Calu3 (cell line): ENCODE measurements around the gene STRBP. TPM values are rescaled to one million over a fixed set of nuclear protein-coding genes. Genes with fewer than 3 reads are reported as not detected.

Source experiments
- BruUV-seq: library from RNA; stranded (reverse); fragments of 400-500 nt; replicated peaks from 2 replicates; lab custom pipeline; 2021; lab: Mats Ljungman, UMichigan
- CTCF ChIA-PET: fragments of 300-600 bp; sonication (Branson Sonifier 250); formaldehyde crosslinking; loops from one replicate; lab custom pipeline; 2022; ENCODE audit warnings: antibody characterized with exemption; lab: Charles Lee
- DNase-seq: peaks from one replicate; pipeline ENCODE4 v3.0.0; 2022
- H3K27ac Mint-ChIP-seq: one replicate; pipeline ENCODE4 v1.8.0; 2022; ENCODE audit warnings: mixed read lengths; ENCODE audit not compliant: unreplicated experiment
- H3K27me3 Mint-ChIP-seq: one replicate; pipeline ENCODE4 v1.8.0; 2022; ENCODE audit warnings: mixed read lengths; ENCODE audit not compliant: unreplicated experiment
- H3K36me3 Mint-ChIP-seq: one replicate; pipeline ENCODE4 v1.8.0; 2022; ENCODE audit warnings: mild to moderate bottlenecking, moderate library complexity, mixed read lengths; ENCODE audit not compliant: insufficient read depth, unreplicated experiment
- H3K4me1 Mint-ChIP-seq: one replicate; pipeline ENCODE4 v1.8.0; 2022; ENCODE audit warnings: mild to moderate bottlenecking, low read depth, mixed read lengths; ENCODE audit not compliant: unreplicated experiment
- H3K4me3 Mint-ChIP-seq: one replicate; pipeline ENCODE4 v1.8.0; 2022; ENCODE audit warnings: mild to moderate bottlenecking, low read depth, moderate library complexity, mixed read lengths; ENCODE audit not compliant: unreplicated experiment
- H3K9me3 Mint-ChIP-seq: one replicate; pipeline ENCODE4 v1.8.0; 2022; ENCODE audit warnings: low read depth, mixed read lengths; ENCODE audit not compliant: unreplicated experiment
- CTCF ChIP-seq: fragments of 200-600 bp; IDR thresholded peaks from one replicate; pipeline ENCODE4 v1.8.0; 2022; ENCODE audit warnings: antibody characterized with exemption; ENCODE audit not compliant: unreplicated experiment
- intact Hi-C: fragments of 100-400 bp; cut with micrococcal nuclease; formaldehyde crosslinking; loops from one replicate; pipeline ENCODE4 v1.10.0; 2022; ENCODE audit not compliant: unreplicated experiment
- total RNA-seq: library from RNA; stranded (reverse); gene quantifications from 2 replicates; pipeline ENCODE4 v1.2.3, GENCODE V29; 2022

STRBP gene
- total RNA-seq, 1 experiment from 2014 or later = 27.3 TPM

- H3K9me3 Mint-ChIP-seq = no peaks in the 10 kb centered on the region
- intact Hi-C loops = no loop called here
- DNase-seq = no peak
- no peak for TF ChIP-seq CTCF
- H3K4me3 Mint-ChIP-seq = no peak overlapping the region
- H3K36me3 Mint-ChIP-seq = no peaks in the 10 kb centered on the region
- H3K4me1 Mint-ChIP-seq = peaks cover 7% of the 10 kb centered on the region
- H3K27me3 Mint-ChIP-seq = no peaks in the 10 kb centered on the region
- no TSS peak for BruUV-seq
- H3K27ac Mint-ChIP-seq = no peak overlapping the region
- CTCF ChIA-PET = no interaction called here
These were observed 52.1 kb downstream of the STRBP start for GRCh38 chr9:123216251-123216797.

GRCh38 chr9:123211081-123211480 is 57.3 kb downstream of the STRBP start:
- intact Hi-C loops = no loop called here
- no peak for DNase-seq
- CTCF ChIA-PET = no interaction called here
- no peak overlapping the region for H3K27ac Mint-ChIP-seq
- no peak overlapping the region for H3K4me3 Mint-ChIP-seq
- BruUV-seq = no TSS peak
- H3K36me3 Mint-ChIP-seq = no peaks in the 10 kb centered on the region
- TF ChIP-seq CTCF = no peak
- H3K27me3 Mint-ChIP-seq = no peaks in the 10 kb centered on the region
- no peaks in the 10 kb centered on the region for H3K4me1 Mint-ChIP-seq
- no peaks in the 10 kb centered on the region for H3K9me3 Mint-ChIP-seq

GRCh38 chr9:123208626-123209174 is 59.7 kb downstream of the STRBP start:
- no peaks in the 10 kb centered on the region for H3K36me3 Mint-ChIP-seq
- TF ChIP-seq CTCF = no peak
- intact Hi-C loops = no loop called here
- H3K27me3 Mint-ChIP-seq = no peaks in the 10 kb centered on the region
- no TSS peak for BruUV-seq
- H3K27ac Mint-ChIP-seq = no peak overlapping the region
- H3K4me1 Mint-ChIP-seq = no peaks in the 10 kb centered on the region
- CTCF ChIA-PET = no interaction called here
- H3K4me3 Mint-ChIP-seq = no peak overlapping the region
- no peaks in the 10 kb centered on the region for H3K9me3 Mint-ChIP-seq
- no peak for DNase-seq

- H3K9me3 Mint-ChIP-seq = no peaks in the 10 kb centered on the region
- no peak overlapping the region for H3K4me3 Mint-ChIP-seq
- no peaks in the 10 kb centered on the region for H3K27me3 Mint-ChIP-seq
- intact Hi-C loops = no loop called here
- no peak for TF ChIP-seq CTCF
- CTCF ChIA-PET = no interaction called here
- no peaks in the 10 kb centered on the region for H3K4me1 Mint-ChIP-seq
- no peaks in the 10 kb centered on the region for H3K36me3 Mint-ChIP-seq
- H3K27ac Mint-ChIP-seq = no peak overlapping the region
- no peak for DNase-seq
- no TSS peak for BruUV-seq
These were observed 62.3 kb downstream of the STRBP start for GRCh38 chr9:123206065-123206464.
